ENCODE measurements around the gene MLLT1. TPM values are rescaled to one million over a fixed set of nuclear protein-coding genes. Genes with fewer than 3 reads are reported as not detected.

The MLLT1 gene
- total and polyA plus RNA-seq, 2 of the 8 experiments (the other 6 are each of a cell fraction or from before 2014, with no cell fraction given) = 18.8 to 45.1 TPM

- Histone ChIP-seq H2BK120ac (replicated peaks; ENCODE audit: low read depth, low read length) (no peak overlapping the region), H4K20me1 (replicated peaks in 1 of 2; ENCODE audit: control insufficient read depth in 1 of 2, insufficient read depth in 2 of 2, low read length in 2 of 2) (peaks cover 6 to 20% of the 10 kb centered on the region in 2 experiments), H3K23me2 (ENCODE audit: low read depth, low read length) (no peaks in the 10 kb centered on the region), H3K79me2 (ENCODE audit: control insufficient read depth in 1 of 2, insufficient read depth in 2 of 2, low read length in 2 of 2) (no peaks in the 10 kb centered on the region), H3K18ac (ENCODE audit: extremely low read depth, low read length) (no peak overlapping the region), H3K23ac (ENCODE audit: insufficient read length) (no peak overlapping the region), H3K79me1 (ENCODE audit: low read depth, low read length) (no peaks in the 10 kb centered on the region; the same call in 1 of the 2 replicates), H3K4ac (replicated peaks; ENCODE audit: insufficient read length, low read depth, low read length) (no peak overlapping the region), H3K4me2 (ENCODE audit: insufficient read depth in 1 of 2, low read depth in 2 of 2, low read length in 2 of 2) (no peak overlapping the region), H3K27ac (ENCODE audit: low read depth, low read length) (no peak overlapping the region), H2BK20ac (ENCODE audit: low read length) (no peak overlapping the region), H2BK12ac (ENCODE audit: low read depth, low read length) (no peak overlapping the region), H4K5ac (ENCODE audit: insufficient read length, low read depth, low read length) (no peak overlapping the region), H3K4me3 (ENCODE audit: extremely low read depth in 1 of 4, insufficient read depth in 2 of 4, low read depth in 3 of 4, low read length in 4 of 4) (no peak overlapping the region), H4K91ac (replicated peaks; ENCODE audit: insufficient read length, low read length) (no peak overlapping the region), H4K8ac (ENCODE audit: extremely low read depth, insufficient read depth, low read length) (no peak overlapping the region), H2BK15ac (ENCODE audit: low read length) (no peak overlapping the region), H3K56ac (replicated peaks; ENCODE audit: insufficient read length, low read depth, low read length) (no peak overlapping the region), H3K9ac (replicated peaks in 1 of 4; ENCODE audit: extremely low read depth in 1 of 4, low read depth in 3 of 4, low read length in 3 of 4) (no peak overlapping the region; a peak in 2 of 7 replicates), H3K36me3 (ENCODE audit: control insufficient read depth in 2 of 4, insufficient read depth in 4 of 4, low read length in 3 of 4) (peaks cover 5 to 12% (median 7%) of the 10 kb centered on the region in 4 experiments; a peak in 3 of 8 replicates), H2AK5ac (ENCODE audit: low read depth, low read length) (no peak overlapping the region), H3K4me1 (replicated peaks in 1 of 4; ENCODE audit: control insufficient read depth in 3 of 4, insufficient read depth in 4 of 4, low read length in 3 of 4) (peaks cover 0 to 17% (median 6%) of the 10 kb centered on the region in 4 experiments; a peak in 5 of 7 replicates), H2BK5ac (ENCODE audit: low read depth, low read length) (no peak overlapping the region), H3K9me3 (ENCODE audit: insufficient read depth in 2 of 2, low read depth in 1 of 2, low read length in 1 of 2) (no peaks in the 10 kb centered on the region), H3K14ac (ENCODE audit: insufficient read length) (no peak overlapping the region), H3K27me3 (replicated peaks in 1 of 4; ENCODE audit: control insufficient read depth in 3 of 4, extremely low read depth in 1 of 4, insufficient read depth in 3 of 4, low read length in 3 of 4) (no peaks in the 10 kb centered on the region; a peak in 1 of 7 replicates), H2AFZ (ENCODE audit: low read length) (no peak overlapping the region)
- 92% methylated on average over 22 of the region's 24 CpGs; no CpG with 5 or more reads in 1 of the 2 experiments for WGBS, 2 experiments (ENCODE audit: extremely low coverage in 1 of 2, insufficient coverage in 1 of 2, insufficient read length in 1 of 2, insufficient replicate concordance in 2 of 2, low coverage in 1 of 2, low lambda C conversion rate in 2 of 2, missing lambda C conversion rate in 1 of 2)
- CTCF ChIA-PET (ENCODE audit: partially characterized antibody) = interaction anchor here (0.6 to 3.5 kb wide), 15 partner anchors 12 to 550 kb away, joined by 3 to 40 read pairs (median 3); no protein-coding TSS in a partner anchor
- FAIRE-seq = no peak
- POLR2A ChIA-PET (ENCODE audit: partially characterized antibody) = interaction anchor here (1.2 to 1.7 kb wide), 2 partner anchors 20 to 191 kb away, joined by 3 to 4 read pairs; no protein-coding TSS in a partner anchor
- DNase-seq (ENCODE audit: low read depth in 1 of 2, low spot score in 2 of 2) = no peak
- no peak for TF ChIP-seq TCF12 (IDR thresholded peaks at IDR 0.05; ENCODE audit: low read depth, low read length)
- TF ChIP-seq BACH1 (IDR thresholded peaks at IDR 0.05; ENCODE audit: low read length) = no peak
- no peak for TF ChIP-seq MAX (IDR thresholded peaks at IDR 0.05)
- TF ChIP-seq SIX5 (IDR thresholded peaks at IDR 0.05; ENCODE audit: low read depth, low read length) = no peak
- TF ChIP-seq POLR2AphosphoS5 (IDR thresholded peaks at IDR 0.05; ENCODE audit: low read depth, low read length) = no peak
- no peak for TF ChIP-seq JUND (IDR thresholded peaks at IDR 0.05; ENCODE audit: low read length)
- no peak for TF ChIP-seq TBP (IDR thresholded peaks at IDR 0.05; ENCODE audit: low read depth, low read length)
- TF ChIP-seq NANOG (IDR thresholded peaks at IDR 0.05; ENCODE audit: insufficient read depth, low read depth, low read length, poor library complexity, severe bottlenecking) = no peak
- no peak for TF ChIP-seq USF2 (IDR thresholded peaks at IDR 0.05; ENCODE audit: low read length)
- TF ChIP-seq SUZ12 (IDR thresholded peaks at IDR 0.05; ENCODE audit: low read length) = no peak
- no peak for TF ChIP-seq RNF2 (IDR thresholded peaks at IDR 0.05; ENCODE audit: borderline replicate concordance, low read depth, low read length, missing control alignments, poor library complexity, severe bottlenecking)
Observed at GRCh38 chr19:6219586-6220290, 60.0 kb downstream of the MLLT1 start.
